Measurements from ENCODE around the gene ZNF417.

DNA sequence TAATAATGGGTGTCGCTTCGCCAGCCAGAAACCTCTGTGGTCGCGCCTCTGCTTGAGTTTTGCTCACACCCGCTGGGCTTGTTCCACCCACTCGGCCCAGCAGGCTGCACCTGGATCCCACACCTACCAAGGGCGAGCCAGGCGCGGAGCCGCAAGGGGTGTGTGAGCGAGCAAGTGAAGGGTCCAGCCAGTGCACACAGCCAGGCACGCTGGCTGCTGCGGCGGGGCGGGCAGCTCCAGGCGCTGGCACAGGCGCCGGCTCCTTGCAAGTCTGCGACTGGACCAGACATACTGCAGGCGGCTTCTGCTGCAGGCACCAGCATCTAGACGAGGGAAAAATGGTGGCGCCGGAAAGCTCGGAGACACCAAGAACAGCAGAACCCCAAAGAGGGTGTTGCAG lies 32.9 kb upstream of the ZNF417 start:
- TF ChIP-seq STAT1 (IDR thresholded peaks at IDR 0.05; ENCODE audit: unreplicated experiment) (no peak), POLR2AphosphoS5 (IDR thresholded peaks at IDR 0.05; ENCODE audit: low read depth) (no peak), CTCF (conservative IDR thresholded peaks at IDR 0.05; ENCODE audit: low read depth in 2 of 2) (no peak), EZH2phosphoT487 (IDR thresholded peaks at IDR 0.05; ENCODE audit: unreplicated experiment) (no peak), JUNB (IDR thresholded peaks at IDR 0.05; ENCODE audit: unreplicated experiment) (no peak), EZH2 (IDR thresholded peaks at IDR 0.05; ENCODE audit: low read depth, unreplicated experiment) (no peak), CREB1 (CRISPR knock-in tag; IDR thresholded peaks at IDR 0.05; ENCODE audit: low read depth) (no peak)
- TF ChIP-seq, protein P1, sequence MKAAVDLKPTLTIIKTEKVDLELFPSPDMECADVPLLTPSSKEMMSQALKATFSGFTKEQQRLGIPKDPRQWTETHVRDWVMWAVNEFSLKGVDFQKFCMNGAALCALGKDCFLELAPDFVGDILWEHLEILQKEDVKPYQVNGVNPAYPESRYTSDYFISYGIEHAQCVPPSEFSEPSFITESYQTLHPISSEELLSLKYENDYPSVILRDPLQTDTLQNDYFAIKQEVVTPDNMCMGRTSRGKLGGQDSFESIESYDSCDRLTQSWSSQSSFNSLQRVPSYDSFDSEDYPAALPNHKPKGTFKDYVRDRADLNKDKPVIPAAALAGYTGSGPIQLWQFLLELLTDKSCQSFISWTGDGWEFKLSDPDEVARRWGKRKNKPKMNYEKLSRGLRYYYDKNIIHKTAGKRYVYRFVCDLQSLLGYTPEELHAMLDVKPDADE (IDR thresholded peaks at IDR 0.05), result no peak
